ENCODE results near the gene PCDH20. TPM values are rescaled to one million over a fixed set of nuclear protein-coding genes. Genes with fewer than 3 reads are reported as not detected.

PCDH20 gene
- total RNA-seq, 1 experiment from 2014 or later = 2.1 TPM

DNA sequence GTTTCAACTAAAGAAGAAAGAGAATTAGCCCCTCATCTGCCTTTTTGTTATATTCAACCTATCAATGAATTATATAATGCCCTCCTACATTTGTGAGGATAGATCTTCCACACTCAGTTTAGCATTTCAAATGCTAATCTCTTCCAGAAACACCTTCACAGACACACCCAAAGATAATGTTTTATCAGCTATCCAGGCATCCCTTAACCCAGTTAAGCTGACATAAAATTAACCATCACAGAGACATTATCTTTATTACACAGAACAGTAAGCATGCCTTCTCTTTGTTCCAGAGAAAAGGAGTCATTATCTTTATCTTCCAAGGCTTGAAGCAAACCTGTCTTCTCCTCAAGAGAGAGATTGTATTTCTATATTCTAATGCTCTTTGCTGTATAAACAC is 53.1 kb downstream of the PCDH20 start:
- no peak overlapping the region for H3K27ac ChIP-seq (ENCODE audit: low read depth, low read length, poor library complexity, severe bottlenecking)
- H3K36me3 ChIP-seq (ENCODE audit: insufficient read depth, low read length, poor library complexity, severe bottlenecking) = no peaks in the 10 kb centered on the region
- no peaks in the 10 kb centered on the region for H3K4me1 ChIP-seq (ENCODE audit: insufficient read depth, low read length, poor library complexity, severe bottlenecking)
- ChIA-PET CTCF (no interaction called here), POLR2A (ENCODE audit: low non-redundant PET) (no interaction called here)
- H3K4me3 ChIP-seq (ENCODE audit: low read depth, low read length, poor library complexity, severe bottlenecking) = no peak overlapping the region
- H3K9me3 ChIP-seq (ENCODE audit: low read depth, low read length, poor library complexity, severe bottlenecking) = no peaks in the 10 kb centered on the region
- DNase-seq (ENCODE audit: low spot score) = no peak
- no peak for TF ChIP-seq EZH2 (IDR thresholded peaks at IDR 0.05; ENCODE audit: borderline replicate concordance, low read depth, low read length, poor library complexity, severe bottlenecking)
- TF ChIP-seq, protein P1, sequence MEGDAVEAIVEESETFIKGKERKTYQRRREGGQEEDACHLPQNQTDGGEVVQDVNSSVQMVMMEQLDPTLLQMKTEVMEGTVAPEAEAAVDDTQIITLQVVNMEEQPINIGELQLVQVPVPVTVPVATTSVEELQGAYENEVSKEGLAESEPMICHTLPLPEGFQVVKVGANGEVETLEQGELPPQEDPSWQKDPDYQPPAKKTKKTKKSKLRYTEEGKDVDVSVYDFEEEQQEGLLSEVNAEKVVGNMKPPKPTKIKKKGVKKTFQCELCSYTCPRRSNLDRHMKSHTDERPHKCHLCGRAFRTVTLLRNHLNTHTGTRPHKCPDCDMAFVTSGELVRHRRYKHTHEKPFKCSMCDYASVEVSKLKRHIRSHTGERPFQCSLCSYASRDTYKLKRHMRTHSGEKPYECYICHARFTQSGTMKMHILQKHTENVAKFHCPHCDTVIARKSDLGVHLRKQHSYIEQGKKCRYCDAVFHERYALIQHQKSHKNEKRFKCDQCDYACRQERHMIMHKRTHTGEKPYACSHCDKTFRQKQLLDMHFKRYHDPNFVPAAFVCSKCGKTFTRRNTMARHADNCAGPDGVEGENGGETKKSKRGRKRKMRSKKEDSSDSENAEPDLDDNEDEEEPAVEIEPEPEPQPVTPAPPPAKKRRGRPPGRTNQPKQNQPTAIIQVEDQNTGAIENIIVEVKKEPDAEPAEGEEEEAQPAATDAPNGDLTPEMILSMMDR (conservative IDR thresholded peaks at IDR 0.05; ENCODE audit: low read depth, low read length) = no peak
- no TSS peak for BruUV-seq (replicated peaks)
- no peaks in the 10 kb centered on the region for H3K27me3 ChIP-seq (replicated peaks; ENCODE audit: insufficient read depth, low read depth, low read length, poor library complexity)
- intact Hi-C loops (cut with micrococcal nuclease; ENCODE audit: unreplicated experiment) = no loop called here

Data from A673 (cell line).